Measurements from ENCODE around the gene LITAF.
"Not testable (repeated sequence)": the region's sequence is repeated elsewhere in the genome, so short reads cannot be mapped to it uniquely, and the experiment has no call there.

DNA sequence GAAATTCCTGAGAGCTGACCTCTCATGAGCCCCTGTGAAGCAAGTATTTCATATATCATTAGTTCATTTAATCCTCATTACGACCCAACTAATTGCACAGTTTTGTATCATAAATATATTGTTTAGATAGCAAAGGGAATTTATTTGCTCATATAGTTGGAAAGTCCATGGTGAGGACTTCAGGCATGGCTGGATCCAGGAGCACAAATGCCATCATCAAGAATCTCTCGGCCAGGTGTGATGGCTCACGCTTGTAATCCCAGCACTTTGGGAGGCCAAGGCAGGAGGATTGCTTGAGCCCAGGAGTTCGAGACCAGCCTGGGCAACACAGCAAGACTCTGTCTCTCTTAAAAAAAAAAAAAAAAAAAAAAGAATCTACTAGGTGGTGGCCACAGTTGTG, 17.6 kb upstream of the LITAF start:
- TF ChIP-seq, protein P1, sequence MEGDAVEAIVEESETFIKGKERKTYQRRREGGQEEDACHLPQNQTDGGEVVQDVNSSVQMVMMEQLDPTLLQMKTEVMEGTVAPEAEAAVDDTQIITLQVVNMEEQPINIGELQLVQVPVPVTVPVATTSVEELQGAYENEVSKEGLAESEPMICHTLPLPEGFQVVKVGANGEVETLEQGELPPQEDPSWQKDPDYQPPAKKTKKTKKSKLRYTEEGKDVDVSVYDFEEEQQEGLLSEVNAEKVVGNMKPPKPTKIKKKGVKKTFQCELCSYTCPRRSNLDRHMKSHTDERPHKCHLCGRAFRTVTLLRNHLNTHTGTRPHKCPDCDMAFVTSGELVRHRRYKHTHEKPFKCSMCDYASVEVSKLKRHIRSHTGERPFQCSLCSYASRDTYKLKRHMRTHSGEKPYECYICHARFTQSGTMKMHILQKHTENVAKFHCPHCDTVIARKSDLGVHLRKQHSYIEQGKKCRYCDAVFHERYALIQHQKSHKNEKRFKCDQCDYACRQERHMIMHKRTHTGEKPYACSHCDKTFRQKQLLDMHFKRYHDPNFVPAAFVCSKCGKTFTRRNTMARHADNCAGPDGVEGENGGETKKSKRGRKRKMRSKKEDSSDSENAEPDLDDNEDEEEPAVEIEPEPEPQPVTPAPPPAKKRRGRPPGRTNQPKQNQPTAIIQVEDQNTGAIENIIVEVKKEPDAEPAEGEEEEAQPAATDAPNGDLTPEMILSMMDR (IDR thresholded peaks at IDR 0.05; ENCODE audit: insufficient read depth, low read length, poor library complexity, severe bottlenecking), result not testable (repeated sequence)
- TF ChIP-seq EZH2phosphoT487 (conservative IDR thresholded peaks at IDR 0.05; ENCODE audit: low read length), result not testable (repeated sequence)

Measured in SU-DHL-6 (cell line).